Activated naive CD8-positive, alpha-beta T cell treated with anti-CD3 and anti-CD28 coated beads, Interleukin-2, amount 50 U/mL, for 24 hours (primary cell): Measurements from ENCODE around the gene STK16.
"Not testable (repeated sequence)": the region's sequence is repeated elsewhere in the genome, so short reads cannot be mapped to it uniquely, and the experiment has no call there.

Experiments
- ATAC-seq: fragments of 150-1000 bp; cut with Tn5 transposase; one replicate; pipeline ENCODE4 v1.10.0; 2021
- DNase-seq: peaks from one replicate; pipeline ENCODE4 v3.0.0; 2021
- H3K27ac Mint-ChIP-seq: one replicate; pipeline ENCODE4 v1.8.0; 2021; ENCODE audit warnings: mild to moderate bottlenecking, mixed read lengths
- H3K27me3 Mint-ChIP-seq: one replicate; pipeline ENCODE4 v1.8.0; 2021; ENCODE audit warnings: mixed read lengths
- H3K36me3 Mint-ChIP-seq: one replicate; pipeline ENCODE4 v1.8.0; 2021; ENCODE audit warnings: low read depth, mixed read lengths
- H3K4me1 Mint-ChIP-seq: one replicate; pipeline ENCODE4 v1.8.0; 2021; ENCODE audit warnings: mixed read lengths
- H3K4me3 Mint-ChIP-seq: one replicate; pipeline ENCODE4 v1.8.0; 2021; ENCODE audit warnings: mild to moderate bottlenecking, moderate library complexity, mixed read lengths
- H3K9me3 Mint-ChIP-seq: one replicate; pipeline ENCODE4 v1.8.0; 2021; ENCODE audit warnings: mixed read lengths

STK16 gene

DNA sequence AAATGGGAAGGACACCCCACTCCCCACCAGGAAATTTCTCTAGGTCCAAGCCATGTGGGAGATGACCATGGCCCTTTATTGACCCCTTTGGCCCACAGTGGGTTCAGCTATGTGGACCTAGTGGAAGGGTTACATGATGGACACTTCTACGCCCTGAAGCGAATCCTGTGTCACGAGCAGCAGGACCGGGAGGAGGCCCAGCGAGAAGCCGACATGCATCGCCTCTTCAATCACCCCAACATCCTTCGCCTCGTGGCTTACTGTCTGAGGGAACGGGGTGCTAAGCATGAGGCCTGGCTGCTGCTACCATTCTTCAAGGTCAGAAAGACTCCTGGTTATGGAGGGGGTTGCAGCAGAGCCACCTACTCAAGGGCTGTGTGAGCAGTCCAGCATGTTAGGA lies 1.3 kb downstream of the STK16 start:
- H3K36me3 Mint-ChIP-seq = peaks cover 46% of the 10 kb centered on the region
- H3K9me3 Mint-ChIP-seq = no peaks in the 10 kb centered on the region
- DNase-seq (no peak), ATAC-seq (no peak)
- peaks cover 74% of the 10 kb centered on the region for H3K4me1 Mint-ChIP-seq
- H3K27ac Mint-ChIP-seq = peak overlapping the region; percentile 82
- no peaks in the 10 kb centered on the region for H3K27me3 Mint-ChIP-seq
- peak overlapping the region; percentile 87 for H3K4me3 Mint-ChIP-seq

DNA sequence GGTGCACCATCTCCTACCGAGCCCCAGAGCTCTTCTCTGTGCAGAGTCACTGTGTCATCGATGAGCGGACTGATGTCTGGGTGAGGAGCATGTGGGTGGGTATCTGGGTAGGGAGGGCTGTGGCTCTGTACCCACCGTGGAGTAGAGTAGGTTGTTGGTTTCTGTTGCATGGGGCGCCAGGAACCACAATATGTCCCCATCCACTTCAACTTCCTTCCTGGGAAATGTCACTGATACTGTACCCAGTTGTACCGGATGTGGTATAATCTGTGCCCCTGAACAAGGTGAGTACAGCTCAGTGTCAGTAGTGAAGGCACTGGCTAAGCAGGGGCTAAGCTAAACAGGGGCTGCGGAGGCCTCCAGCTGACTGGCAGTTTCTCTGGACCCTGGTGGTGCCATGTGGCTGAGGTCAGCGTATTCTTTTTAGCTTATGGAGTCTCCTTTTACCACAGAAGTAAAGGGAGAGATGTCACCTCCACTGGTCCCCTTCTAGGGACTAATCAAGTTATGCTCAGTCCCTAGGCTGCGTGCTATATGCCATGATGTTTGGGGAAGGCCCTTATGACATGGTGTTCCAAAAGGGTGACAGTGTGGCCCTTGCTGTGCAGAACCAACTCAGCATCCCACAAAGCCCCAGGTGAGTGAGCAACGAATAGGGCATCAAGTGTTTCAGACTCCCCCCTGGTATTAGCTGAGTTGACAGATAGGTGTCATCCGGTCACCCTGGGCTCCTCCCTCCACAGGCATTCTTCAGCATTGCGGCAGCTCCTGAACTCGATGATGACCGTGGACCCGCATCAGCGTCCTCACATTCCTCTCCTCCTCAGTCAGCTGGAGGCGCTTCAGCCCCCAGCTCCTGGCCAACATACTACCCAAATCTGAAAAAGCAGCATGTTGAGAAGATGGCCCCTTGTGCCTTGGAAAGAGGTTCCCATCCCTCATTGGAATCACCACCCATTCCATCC lies 2.7 kb downstream of the STK16 start:
- H3K9me3 Mint-ChIP-seq = no peaks in the 10 kb centered on the region
- peaks cover 87% of the 10 kb centered on the region for H3K4me1 Mint-ChIP-seq
- peak overlapping the region; percentile 82 for H3K27ac Mint-ChIP-seq
- H3K27me3 Mint-ChIP-seq = no peaks in the 10 kb centered on the region
- DNase-seq (peak; percentile 64), ATAC-seq (peak; percentile 82)
- H3K4me3 Mint-ChIP-seq = peak overlapping the region; percentile 87
- H3K36me3 Mint-ChIP-seq = peaks cover 60% of the 10 kb centered on the region

DNA sequence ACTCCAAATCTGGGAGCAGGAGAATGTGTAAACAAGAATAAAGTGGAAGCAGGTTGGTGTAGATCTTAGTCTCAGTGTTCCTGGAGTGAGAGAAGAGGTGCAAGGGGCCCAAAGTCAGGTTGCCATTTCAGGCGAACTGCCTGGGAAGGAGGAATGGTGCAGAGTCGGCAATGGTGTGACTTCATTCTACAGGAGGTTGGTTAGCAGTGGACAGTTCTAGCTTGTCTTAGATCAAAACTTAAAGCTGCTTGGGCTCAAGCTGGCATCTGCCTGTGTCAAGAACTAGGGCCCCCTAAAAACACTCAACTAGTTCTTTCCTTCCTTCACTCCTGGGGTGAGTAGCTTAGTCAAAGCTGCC lies 3.5 kb downstream of the STK16 start:
- peaks cover 81% of the 10 kb centered on the region for H3K4me1 Mint-ChIP-seq
- H3K4me3 Mint-ChIP-seq = peak overlapping the region; percentile 87
- H3K27me3 Mint-ChIP-seq = no peaks in the 10 kb centered on the region
- no peaks in the 10 kb centered on the region for H3K9me3 Mint-ChIP-seq
- peaks cover 64% of the 10 kb centered on the region for H3K36me3 Mint-ChIP-seq
- no peak for ATAC-seq
- no peak for DNase-seq
- H3K27ac Mint-ChIP-seq = peak overlapping the region; percentile 87

DNA sequence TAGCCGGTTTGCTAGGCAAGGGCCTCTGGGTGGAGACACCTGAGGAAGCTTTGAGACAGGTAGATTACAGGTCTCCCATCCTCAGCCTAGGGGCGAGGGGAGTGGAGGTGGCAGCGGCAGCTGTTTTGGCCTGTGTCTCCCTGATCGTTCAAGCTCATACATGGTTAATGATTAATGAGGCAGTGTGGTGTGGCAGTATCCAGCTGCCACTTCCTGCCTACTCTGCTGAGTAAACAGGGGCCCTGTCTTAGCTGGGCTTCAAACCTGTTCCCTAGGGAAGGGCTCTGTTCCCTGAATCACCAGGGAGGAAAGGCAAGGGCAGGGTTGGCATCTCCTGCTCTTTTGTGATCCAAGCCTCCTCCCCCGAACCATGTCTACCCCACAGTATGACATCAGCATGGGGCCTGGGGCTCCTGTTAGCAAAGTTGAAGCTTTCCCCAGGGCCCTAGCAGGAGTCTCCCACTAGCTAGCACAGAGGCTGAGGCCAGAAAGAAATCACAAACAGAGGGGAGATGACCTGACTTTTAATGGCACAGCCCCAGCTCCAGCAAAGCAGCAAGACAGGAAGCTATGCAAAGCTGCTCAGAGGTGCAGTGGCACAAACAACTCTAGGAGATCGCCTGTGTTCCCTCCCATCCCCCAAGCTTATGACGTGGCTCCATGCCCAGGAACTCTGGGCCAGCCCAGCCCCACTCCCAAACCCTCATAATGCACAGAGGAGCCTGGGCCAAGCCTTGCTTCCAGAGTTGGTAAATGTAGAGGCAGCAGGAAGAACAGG lies 4.1 kb downstream of the STK16 start:
- H3K4me1 Mint-ChIP-seq = peaks cover 77% of the 10 kb centered on the region
- no peaks in the 10 kb centered on the region for H3K27me3 Mint-ChIP-seq
- H3K36me3 Mint-ChIP-seq = peaks cover 64% of the 10 kb centered on the region
- peak overlapping the region; percentile 87 for H3K27ac Mint-ChIP-seq
- peak overlapping the region; percentile 87 for H3K4me3 Mint-ChIP-seq
- DNase-seq (peak; percentile 39), ATAC-seq (no peak)
- H3K9me3 Mint-ChIP-seq = no peaks in the 10 kb centered on the region

DNA sequence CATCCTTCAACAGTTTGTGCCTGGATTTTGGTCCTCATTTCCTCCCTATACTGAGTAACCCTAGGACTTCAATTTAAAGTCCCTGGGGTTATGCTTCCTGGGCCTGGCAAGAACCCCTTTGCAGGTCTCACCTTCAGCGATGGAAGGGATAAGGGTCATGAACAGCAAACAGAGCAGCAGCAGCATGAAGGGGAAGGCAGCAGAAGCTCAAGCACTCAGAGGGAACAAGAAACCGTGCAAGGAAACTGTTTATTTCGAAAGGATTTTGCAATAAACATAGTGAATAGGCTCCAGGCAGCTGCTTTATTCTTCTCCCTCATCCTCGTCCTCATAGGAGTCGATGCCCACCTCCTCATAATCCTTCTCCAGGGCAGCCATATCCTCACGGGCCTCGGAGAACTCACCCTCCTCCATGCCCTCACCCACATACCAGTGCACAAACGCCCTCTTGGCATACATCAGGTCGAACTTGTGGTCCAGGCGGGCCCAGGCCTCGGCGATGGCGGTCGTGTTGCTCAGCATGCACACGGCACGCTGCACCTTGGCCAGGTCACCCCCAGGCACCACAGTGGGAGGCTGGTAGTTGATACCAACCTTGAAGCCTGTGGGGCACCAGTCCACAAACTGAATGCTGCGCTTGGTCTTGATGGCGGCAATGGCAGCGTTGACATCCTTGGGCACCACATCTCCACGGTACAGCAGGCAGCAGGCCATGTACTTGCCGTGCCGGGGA lies 4.9 kb downstream of the STK16 start:
- Mint-ChIP-seq H3K27ac (peak overlapping the region; percentile 87), H3K9me3 (no peaks in the 10 kb centered on the region), H3K27me3 (no peaks in the 10 kb centered on the region), H3K36me3 (peaks cover 64% of the 10 kb centered on the region), H3K4me1 (peaks cover 78% of the 10 kb centered on the region), H3K4me3 (peak overlapping the region; percentile 87)
- DNase-seq = no peak
- ATAC-seq = no peak

- DNase-seq = no peak
- peaks cover 78% of the 10 kb centered on the region for H3K4me1 Mint-ChIP-seq
- peaks cover 59% of the 10 kb centered on the region for H3K36me3 Mint-ChIP-seq
- no peaks in the 10 kb centered on the region for H3K27me3 Mint-ChIP-seq
- ATAC-seq = no peak
- peak overlapping the region; percentile 92 for H3K27ac Mint-ChIP-seq
- peak overlapping the region; percentile 87 for H3K4me3 Mint-ChIP-seq
- H3K9me3 Mint-ChIP-seq = no peaks in the 10 kb centered on the region
These were observed 6.4 kb downstream of the STK16 start for GRCh38 chr2:219251656-219252055.

GRCh38 chr2:219252084-219252483 lies 6.8 kb downstream of the STK16 start:
- Mint-ChIP-seq H3K27ac (peak overlapping the region; percentile 92), H3K27me3 (no peaks in the 10 kb centered on the region), H3K4me3 (peak overlapping the region; percentile 87), H3K9me3 (no peaks in the 10 kb centered on the region), H3K4me1 (peaks cover 74% of the 10 kb centered on the region), H3K36me3 (peaks cover 55% of the 10 kb centered on the region)
- DNase-seq (peak; percentile 29), ATAC-seq (no peak)

GRCh38 chr2:219252570-219252899 lies 7.3 kb downstream of the STK16 start:
- ATAC-seq = no peak
- Mint-ChIP-seq H3K4me3 (peak overlapping the region; percentile 87), H3K27ac (peak overlapping the region; percentile 92), H3K27me3 (no peaks in the 10 kb centered on the region), H3K36me3 (peaks cover 52% of the 10 kb centered on the region), H3K9me3 (no peaks in the 10 kb centered on the region), H3K4me1 (peaks cover 69% of the 10 kb centered on the region)
- DNase-seq = peak; percentile 43

DNA sequence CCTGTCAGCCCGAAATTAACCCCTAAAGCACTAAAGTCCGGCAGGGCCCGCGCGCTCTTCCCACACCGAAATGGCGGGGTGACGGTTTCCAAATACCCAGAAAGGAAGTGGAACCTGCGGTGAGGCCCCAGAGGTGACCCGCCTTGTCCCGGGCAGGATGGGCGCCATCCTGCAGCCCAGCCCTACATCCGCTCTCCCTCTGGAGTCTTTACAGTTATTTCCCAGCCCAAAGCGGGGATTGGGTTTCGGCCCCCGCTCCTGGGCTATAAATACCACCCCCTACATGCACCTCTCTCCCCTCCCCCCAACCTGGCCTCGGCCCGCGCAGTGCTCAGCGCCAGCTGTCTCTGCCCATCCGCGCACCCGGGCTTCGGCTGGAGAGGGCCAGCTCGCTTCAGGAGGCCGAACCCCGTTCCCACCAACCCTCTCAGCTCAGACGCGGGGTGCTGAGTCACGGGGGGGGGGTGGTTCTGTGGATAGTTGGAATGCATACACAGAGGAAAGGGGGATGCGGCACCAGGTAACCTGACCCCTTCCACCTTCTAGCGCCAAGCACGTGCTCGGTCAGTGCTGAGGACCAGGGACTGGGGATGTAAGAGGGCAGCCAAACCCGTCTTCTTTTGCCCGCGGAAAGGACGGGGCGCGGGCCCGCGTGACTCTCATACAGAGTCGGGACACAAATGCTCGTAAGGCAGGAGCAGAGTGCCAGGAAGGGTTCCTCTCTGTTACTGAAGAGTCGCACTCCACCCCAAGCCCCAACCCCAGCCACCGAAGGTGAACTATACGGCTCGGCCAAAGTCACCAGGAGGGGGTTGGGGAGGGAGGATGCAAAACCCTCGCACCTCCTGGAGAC lies 7.8 kb downstream of the STK16 start, which contains the start of gene TUBA4B:
Gene TUBA4B (plus strand): TSS at position 344 of the 853 bp plus-strand sequence. CDS start 165 bp downstream, at position 509.
- Mint-ChIP-seq H3K9me3 (no peaks in the 10 kb centered on the region), H3K4me3 (peak within 1 kb of the TSS; percentile 87), H3K27ac (peak within 1 kb of the TSS; percentile 92), H3K4me1 (peaks cover 64% of the 10 kb centered on the region), H3K36me3 (peaks cover 49% of the 10 kb centered on the region), H3K27me3 (no peaks in the 10 kb centered on the region)
- ATAC-seq (peak; percentile 4), DNase-seq (peak; percentile 58)

GRCh38 chr2:219253753-219254589 lies 8.7 kb downstream of the STK16 start, which contains the start of gene TUBA4A:
Gene TUBA4A, minus strand, starts transcription at chr2:219253918. Its CDS starts 60 bp downstream, at chr2:219253858.
- DNase-seq (peak; percentile 89), ATAC-seq (peak; percentile 56)
- H3K27me3 Mint-ChIP-seq = no peaks in the 10 kb centered on the region
- peak within 1 kb of the TSS; percentile 87 for H3K4me3 Mint-ChIP-seq
- peaks cover 42% of the 10 kb centered on the region for H3K36me3 Mint-ChIP-seq
- H3K27ac Mint-ChIP-seq = peak within 1 kb of the TSS; percentile 98
- no peaks in the 10 kb centered on the region for H3K9me3 Mint-ChIP-seq
- peaks cover 56% of the 10 kb centered on the region for H3K4me1 Mint-ChIP-seq

- peak overlapping the region; percentile 87 for H3K4me3 Mint-ChIP-seq
- ATAC-seq (peak; percentile 58), DNase-seq (peak; percentile 33)
- H3K4me1 Mint-ChIP-seq = peaks cover 49% of the 10 kb centered on the region
- no peaks in the 10 kb centered on the region for H3K27me3 Mint-ChIP-seq
- no peaks in the 10 kb centered on the region for H3K9me3 Mint-ChIP-seq
- peaks cover 36% of the 10 kb centered on the region for H3K36me3 Mint-ChIP-seq
- peak overlapping the region; percentile 98 for H3K27ac Mint-ChIP-seq
These were observed 9.4 kb downstream of the STK16 start for GRCh38 chr2:219254590-219255201.

- H3K9me3 Mint-ChIP-seq, H3K4me3 Mint-ChIP-seq, H3K27me3 Mint-ChIP-seq, ATAC-seq, H3K36me3 Mint-ChIP-seq, H3K27ac Mint-ChIP-seq, DNase-seq: not testable (repeated sequence)
- H3K4me1 Mint-ChIP-seq = peaks cover 26% of the 10 kb centered on the region
These were observed 13.7 kb downstream of the STK16 start for GRCh38 chr2:219258942-219259341.
